ENCODE results near the gene NUDT14. TPM values are rescaled to one million over a fixed set of nuclear protein-coding genes. Genes with fewer than 3 reads are reported as not detected.

Gene NUDT14
- total RNA-seq, 1 donor from 2014 or later, result 39.1 TPM

- Mint-ChIP-seq H3K27me3 (ENCODE audit: unreplicated experiment) (peaks cover 10% of the 10 kb centered on the region), H3K4me1 (ENCODE audit: unreplicated experiment) (peaks cover 12% of the 10 kb centered on the region), H3K9me3 (ENCODE audit: unreplicated experiment) (no peaks in the 10 kb centered on the region), H3K4me3 (ENCODE audit: unreplicated experiment) (no peak overlapping the region), H3K36me3 (ENCODE audit: unreplicated experiment) (no peaks in the 10 kb centered on the region), H3K27ac (ENCODE audit: unreplicated experiment) (no peak overlapping the region)
- TF ChIP-seq, protein P1, sequence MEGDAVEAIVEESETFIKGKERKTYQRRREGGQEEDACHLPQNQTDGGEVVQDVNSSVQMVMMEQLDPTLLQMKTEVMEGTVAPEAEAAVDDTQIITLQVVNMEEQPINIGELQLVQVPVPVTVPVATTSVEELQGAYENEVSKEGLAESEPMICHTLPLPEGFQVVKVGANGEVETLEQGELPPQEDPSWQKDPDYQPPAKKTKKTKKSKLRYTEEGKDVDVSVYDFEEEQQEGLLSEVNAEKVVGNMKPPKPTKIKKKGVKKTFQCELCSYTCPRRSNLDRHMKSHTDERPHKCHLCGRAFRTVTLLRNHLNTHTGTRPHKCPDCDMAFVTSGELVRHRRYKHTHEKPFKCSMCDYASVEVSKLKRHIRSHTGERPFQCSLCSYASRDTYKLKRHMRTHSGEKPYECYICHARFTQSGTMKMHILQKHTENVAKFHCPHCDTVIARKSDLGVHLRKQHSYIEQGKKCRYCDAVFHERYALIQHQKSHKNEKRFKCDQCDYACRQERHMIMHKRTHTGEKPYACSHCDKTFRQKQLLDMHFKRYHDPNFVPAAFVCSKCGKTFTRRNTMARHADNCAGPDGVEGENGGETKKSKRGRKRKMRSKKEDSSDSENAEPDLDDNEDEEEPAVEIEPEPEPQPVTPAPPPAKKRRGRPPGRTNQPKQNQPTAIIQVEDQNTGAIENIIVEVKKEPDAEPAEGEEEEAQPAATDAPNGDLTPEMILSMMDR (IDR thresholded peaks at IDR 0.05), result no peak
- DNase-seq (ENCODE audit: extremely low spot score, unreplicated experiment), result no peak
Measured at GRCh38 chr14:105173901-105174894, 6.9 kb downstream of the NUDT14 start.

GRCh38 chr14:105173145-105173544 is 8.0 kb downstream of the NUDT14 start:
- Mint-ChIP-seq H3K9me3 (ENCODE audit: unreplicated experiment) (no peaks in the 10 kb centered on the region), H3K27ac (ENCODE audit: unreplicated experiment) (no peak overlapping the region), H3K4me3 (ENCODE audit: unreplicated experiment) (no peak overlapping the region), H3K36me3 (ENCODE audit: unreplicated experiment) (no peaks in the 10 kb centered on the region), H3K27me3 (ENCODE audit: unreplicated experiment) (peaks cover 11% of the 10 kb centered on the region), H3K4me1 (ENCODE audit: unreplicated experiment) (peaks cover 13% of the 10 kb centered on the region)
- TF ChIP-seq, protein P1 (IDR thresholded peaks at IDR 0.05), result no peak
- no peak for DNase-seq (ENCODE audit: extremely low spot score, unreplicated experiment)

DNA sequence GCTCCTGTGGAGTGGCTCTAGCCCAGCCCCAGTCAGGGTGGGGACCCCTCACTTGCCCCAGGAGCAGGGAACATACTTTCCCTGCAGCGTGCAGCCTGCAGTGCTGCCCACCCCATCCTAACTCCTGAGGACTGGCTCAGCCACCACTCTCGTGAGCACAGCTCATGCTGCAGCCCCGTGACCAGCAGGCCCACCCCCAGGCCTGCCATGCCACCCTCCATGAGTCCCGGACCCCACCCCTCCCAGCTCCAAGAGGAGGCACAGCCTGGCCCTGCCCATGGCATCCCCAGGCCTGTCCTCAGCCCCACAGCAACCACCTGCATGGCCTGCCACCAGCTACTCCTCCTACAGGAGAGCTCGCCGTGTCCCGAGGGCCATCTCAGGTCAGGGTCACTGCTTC is 8.6 kb downstream of the NUDT14 start:
- Mint-ChIP-seq H3K4me1 (ENCODE audit: unreplicated experiment) (peaks cover 13% of the 10 kb centered on the region), H3K27me3 (ENCODE audit: unreplicated experiment) (peaks cover 11% of the 10 kb centered on the region), H3K27ac (ENCODE audit: unreplicated experiment) (no peak overlapping the region), H3K9me3 (ENCODE audit: unreplicated experiment) (no peaks in the 10 kb centered on the region), H3K4me3 (ENCODE audit: unreplicated experiment) (no peak overlapping the region), H3K36me3 (ENCODE audit: unreplicated experiment) (no peaks in the 10 kb centered on the region)
- DNase-seq (ENCODE audit: extremely low spot score, unreplicated experiment), result no peak
- TF ChIP-seq, protein P1 (IDR thresholded peaks at IDR 0.05), result no peak

- no peak overlapping the region for H3K27ac Mint-ChIP-seq (ENCODE audit: unreplicated experiment)
- H3K4me1 Mint-ChIP-seq (ENCODE audit: unreplicated experiment), result peaks cover 15% of the 10 kb centered on the region
- no peaks in the 10 kb centered on the region for H3K9me3 Mint-ChIP-seq (ENCODE audit: unreplicated experiment)
- TF ChIP-seq, protein P1 (IDR thresholded peaks at IDR 0.05), result no peak
- H3K36me3 Mint-ChIP-seq (ENCODE audit: unreplicated experiment), result no peaks in the 10 kb centered on the region
- no peak overlapping the region for H3K4me3 Mint-ChIP-seq (ENCODE audit: unreplicated experiment)
- H3K27me3 Mint-ChIP-seq (ENCODE audit: unreplicated experiment), result peaks cover 13% of the 10 kb centered on the region
- DNase-seq (ENCODE audit: extremely low spot score, unreplicated experiment), result no peak
Measured at GRCh38 chr14:105171004-105171673, 10.0 kb downstream of the NUDT14 start.
